MCF 10A (cell line): ENCODE results near the gene ADAMTS6. TPM values are rescaled to one million over a fixed set of nuclear protein-coding genes. Genes with fewer than 3 reads are reported as not detected.
"Not testable (repeated sequence)": the region's sequence is repeated elsewhere in the genome, so short reads cannot be mapped to it uniquely, and the experiment has no call there.

ENCODE experiments used
- BruUV-seq: library from RNA; stranded (reverse); fragments of 400-500 nt; replicated peaks from 2 replicates; lab custom pipeline; 2021; lab: Mats Ljungman, UMichigan
- CTCF ChIA-PET: fragments of 300-600 bp; sonication (Branson Sonifier 250); formaldehyde crosslinking; extraction: SDS; loops from one replicate; lab custom pipeline; 2021; ENCODE audit warnings: antibody characterized with exemption, inconsistent platforms; lab: Yijun Ruan, JAX
- POLR2A ChIA-PET: fragments of 300-600, 350-650 bp; sonication (Branson Sonifier 250); formaldehyde crosslinking; extraction: SDS; loops from one replicate; lab custom pipeline; 2020; ENCODE audit warnings: antibody characterized with exemption, inconsistent platforms; lab: Yijun Ruan, JAX
- DNase-seq: peaks from one replicate; pipeline ENCODE4 v3.0.0-alpha.2; 2018; ENCODE audit not compliant: unreplicated experiment
- H3K27ac Mint-ChIP-seq: one replicate; pipeline ENCODE4 v1.8.0; 2022; ENCODE audit warnings: mild to moderate bottlenecking, low read depth, mixed read lengths; ENCODE audit not compliant: unreplicated experiment
- H3K27me3 Mint-ChIP-seq: one replicate; pipeline ENCODE4 v1.8.0; 2022; ENCODE audit warnings: mixed read lengths; ENCODE audit not compliant: insufficient read depth, unreplicated experiment
- H3K36me3 Mint-ChIP-seq: one replicate; pipeline ENCODE4 v1.8.0; 2022; ENCODE audit warnings: mild to moderate bottlenecking, moderate library complexity, mixed read lengths; ENCODE audit not compliant: insufficient read depth, unreplicated experiment
- H3K4me1 Mint-ChIP-seq: one replicate; pipeline ENCODE4 v1.8.0; 2022; ENCODE audit warnings: mixed read lengths; ENCODE audit not compliant: insufficient read depth, unreplicated experiment
- H3K4me3 Mint-ChIP-seq: one replicate; pipeline ENCODE4 v1.8.0; 2022; ENCODE audit warnings: mild to moderate bottlenecking, moderate library complexity, mixed read lengths; ENCODE audit not compliant: unreplicated experiment
- H3K9me3 Mint-ChIP-seq: one replicate; pipeline ENCODE4 v1.8.0; 2022; ENCODE audit warnings: mixed read lengths; ENCODE audit not compliant: unreplicated experiment
- intact Hi-C: fragments of 100-400 bp; cut with micrococcal nuclease; formaldehyde crosslinking; loops from 2 replicates; pipeline ENCODE4 v1.14.1; 2022
- total RNA-seq: library from RNA; stranded (reverse); gene quantifications from 2 replicates; pipeline ENCODE4 v1.2.3, GENCODE V29; 2022
- TF ChIP-seq, protein P1 (sequence below): fragments of 200-600 bp; IDR thresholded peaks from one replicate; pipeline ENCODE4 v1.8.0; 2022; ENCODE audit warnings: antibody characterized with exemption, mild to moderate bottlenecking; ENCODE audit not compliant: unreplicated experiment

Gene ADAMTS6
- total RNA-seq, 1 experiment from 2014 or later: 17.8 TPM

DNA sequence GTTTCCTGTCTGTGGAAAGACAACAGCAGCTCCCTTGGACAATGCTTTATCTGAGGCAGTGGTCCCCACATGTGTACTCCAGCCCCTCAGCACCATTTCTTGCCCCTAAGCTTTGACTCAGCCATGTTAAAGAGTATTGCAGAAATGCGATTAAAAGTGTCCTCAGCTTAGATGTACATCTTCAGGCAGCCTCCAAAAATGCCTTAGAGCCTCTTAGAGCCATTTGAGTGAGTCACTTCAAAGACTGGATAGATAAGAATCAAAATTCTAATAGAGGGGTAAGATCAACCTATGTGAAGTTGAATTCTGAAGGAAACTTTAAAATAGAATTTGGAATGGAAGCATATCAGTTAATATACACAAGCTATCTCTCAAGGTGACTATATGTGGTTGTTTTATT, 296.3 kb downstream of the ADAMTS6 start:
- Mint-ChIP-seq H3K27ac (no peak overlapping the region), H3K36me3 (no peaks in the 10 kb centered on the region), H3K9me3 (no peaks in the 10 kb centered on the region), H3K4me1 (peaks cover 9% of the 10 kb centered on the region), H3K4me3 (no peak overlapping the region), H3K27me3 (no peaks in the 10 kb centered on the region)
- intact Hi-C loops: no loop called here
- CTCF ChIA-PET: interaction anchor here (1.0 to 1.1 kb wide), 2 partner anchors 19 to 123 kb away, joined by 3 to 4 read pairs; no protein-coding TSS in a partner anchor
- no peak for DNase-seq
- TF ChIP-seq, protein P1, sequence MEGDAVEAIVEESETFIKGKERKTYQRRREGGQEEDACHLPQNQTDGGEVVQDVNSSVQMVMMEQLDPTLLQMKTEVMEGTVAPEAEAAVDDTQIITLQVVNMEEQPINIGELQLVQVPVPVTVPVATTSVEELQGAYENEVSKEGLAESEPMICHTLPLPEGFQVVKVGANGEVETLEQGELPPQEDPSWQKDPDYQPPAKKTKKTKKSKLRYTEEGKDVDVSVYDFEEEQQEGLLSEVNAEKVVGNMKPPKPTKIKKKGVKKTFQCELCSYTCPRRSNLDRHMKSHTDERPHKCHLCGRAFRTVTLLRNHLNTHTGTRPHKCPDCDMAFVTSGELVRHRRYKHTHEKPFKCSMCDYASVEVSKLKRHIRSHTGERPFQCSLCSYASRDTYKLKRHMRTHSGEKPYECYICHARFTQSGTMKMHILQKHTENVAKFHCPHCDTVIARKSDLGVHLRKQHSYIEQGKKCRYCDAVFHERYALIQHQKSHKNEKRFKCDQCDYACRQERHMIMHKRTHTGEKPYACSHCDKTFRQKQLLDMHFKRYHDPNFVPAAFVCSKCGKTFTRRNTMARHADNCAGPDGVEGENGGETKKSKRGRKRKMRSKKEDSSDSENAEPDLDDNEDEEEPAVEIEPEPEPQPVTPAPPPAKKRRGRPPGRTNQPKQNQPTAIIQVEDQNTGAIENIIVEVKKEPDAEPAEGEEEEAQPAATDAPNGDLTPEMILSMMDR: no peak
- BruUV-seq: no TSS peak
- POLR2A ChIA-PET: no interaction called here

DNA sequence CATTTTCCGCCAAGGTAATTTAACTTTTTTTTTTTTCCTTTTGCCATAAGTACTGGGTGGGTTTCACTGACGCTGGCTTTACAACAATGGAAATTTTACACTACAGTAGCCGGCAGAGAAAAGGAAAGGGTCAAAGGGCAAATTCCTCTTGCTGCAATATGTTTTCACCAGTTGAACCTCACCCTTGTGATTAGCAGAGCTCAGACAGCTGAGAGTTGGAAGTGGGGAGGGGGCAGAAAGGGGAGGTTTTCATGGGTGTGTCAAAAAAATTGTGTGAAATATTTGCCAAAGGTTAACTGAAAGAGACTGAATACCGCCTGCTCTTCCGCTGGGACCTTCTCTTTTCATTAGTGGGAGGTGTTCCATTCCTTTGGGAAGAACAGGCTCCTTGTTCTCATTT, 296.9 kb downstream of the ADAMTS6 start:
- POLR2A ChIA-PET: no interaction called here
- BruUV-seq: no TSS peak
- Mint-ChIP-seq H3K27me3 (no peaks in the 10 kb centered on the region), H3K9me3 (no peaks in the 10 kb centered on the region), H3K4me1 (peaks cover 6% of the 10 kb centered on the region), H3K27ac (no peak overlapping the region), H3K36me3 (no peaks in the 10 kb centered on the region), H3K4me3 (no peak overlapping the region)
- intact Hi-C loops: no loop called here
- no peak for DNase-seq
- CTCF ChIA-PET: interaction anchor here (0.6 to 1.1 kb wide), 2 partner anchors 122 to 624 kb away, joined by 3 read pairs; no protein-coding TSS in a partner anchor
- TF ChIP-seq, protein P1: no peak

DNA sequence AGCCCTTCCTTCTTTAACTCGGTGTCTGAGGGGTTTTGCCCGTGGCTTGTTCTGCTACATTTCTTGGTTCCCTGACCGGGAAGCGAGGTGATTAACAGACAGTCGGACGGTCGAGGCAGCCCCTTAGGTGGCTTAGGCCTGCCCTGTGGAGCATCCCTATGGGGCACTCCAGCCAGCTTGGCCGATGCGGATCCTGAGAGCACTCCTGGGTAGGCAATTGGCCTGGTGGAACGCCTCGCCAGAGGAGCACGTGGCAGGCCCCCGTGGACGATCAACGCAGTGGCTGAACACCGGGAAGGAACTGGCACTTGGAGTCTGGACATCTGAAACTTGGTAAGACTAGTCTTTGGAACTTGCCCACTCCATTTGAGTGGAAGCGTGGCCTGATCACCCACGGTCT, 307.5 kb downstream of the ADAMTS6 start:
- DNase-seq, intact Hi-C loops, H3K9me3 Mint-ChIP-seq, H3K36me3 Mint-ChIP-seq, H3K27ac Mint-ChIP-seq, H3K4me3 Mint-ChIP-seq, BruUV-seq, H3K27me3 Mint-ChIP-seq: not testable (repeated sequence)
- POLR2A ChIA-PET: interaction anchor here (0.7 kb wide), 1 partner anchor 13 kb away, joined by 3 read pairs; no protein-coding TSS in a partner anchor
- CTCF ChIA-PET: interaction anchor here (0.6 kb wide), 1 partner anchor 647 kb away, joined by 3 read pairs; no protein-coding TSS in a partner anchor
- H3K4me1 Mint-ChIP-seq: peaks cover 11% of the 10 kb centered on the region

DNA sequence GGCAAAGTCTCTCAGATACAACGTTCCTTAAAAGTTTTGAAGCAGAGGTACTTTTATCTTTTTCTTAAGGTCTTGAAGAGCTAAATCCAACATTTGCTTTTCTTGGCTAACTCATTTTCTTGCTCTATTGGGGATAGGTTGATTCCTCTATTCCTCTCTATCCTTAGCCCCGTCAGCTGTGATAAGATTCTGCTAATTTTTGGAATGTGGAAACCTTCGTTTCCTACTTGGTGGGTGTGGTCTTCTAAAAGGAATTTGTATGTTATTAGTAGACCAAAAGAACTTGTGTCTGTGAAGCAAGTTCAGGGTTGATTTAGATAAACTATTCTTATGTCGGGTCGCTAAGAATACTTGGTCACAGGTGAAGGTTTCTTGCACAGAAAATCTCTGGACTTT, 308.6 kb downstream of the ADAMTS6 start:
- CTCF ChIA-PET: interaction anchor here (1.0 kb wide), 1 partner anchor 8 kb away, joined by 3 read pairs; no protein-coding TSS in a partner anchor
- DNase-seq: no peak
- BruUV-seq: no TSS peak
- H3K4me1 Mint-ChIP-seq: peaks cover 11% of the 10 kb centered on the region
- POLR2A ChIA-PET: no interaction called here
- H3K4me3 Mint-ChIP-seq: no peak overlapping the region
- no peaks in the 10 kb centered on the region for H3K27me3 Mint-ChIP-seq
- intact Hi-C loops: no loop called here
- H3K36me3 Mint-ChIP-seq: peaks cover 4% of the 10 kb centered on the region
- TF ChIP-seq, protein P1: no peak
- H3K27ac Mint-ChIP-seq: no peak overlapping the region
- no peaks in the 10 kb centered on the region for H3K9me3 Mint-ChIP-seq
